Renal pelvis (tissue), 4 donors: Measurements from ENCODE around the gene STUM. TPM values are rescaled to one million over a fixed set of nuclear protein-coding genes. Genes with fewer than 3 reads are reported as not detected.

Experiments
- DNase-seq: peaks from one replicate; pipeline ENCODE4 v3.0.0-alpha.2; 2013
- polyA plus RNA-seq, 3 donors: library from polyadenylated mRNA; unstranded; fragments of 120-200 nt; gene quantifications; one replicate each; pipeline ENCODE4 v1.2.1, GENCODE V29; 2013; ENCODE audit not compliant: insufficient read length in 3 of 3

Gene STUM
- polyA plus RNA-seq, 3 donors = 1.7 to 2.3 (median 1.8) TPM

DNA sequence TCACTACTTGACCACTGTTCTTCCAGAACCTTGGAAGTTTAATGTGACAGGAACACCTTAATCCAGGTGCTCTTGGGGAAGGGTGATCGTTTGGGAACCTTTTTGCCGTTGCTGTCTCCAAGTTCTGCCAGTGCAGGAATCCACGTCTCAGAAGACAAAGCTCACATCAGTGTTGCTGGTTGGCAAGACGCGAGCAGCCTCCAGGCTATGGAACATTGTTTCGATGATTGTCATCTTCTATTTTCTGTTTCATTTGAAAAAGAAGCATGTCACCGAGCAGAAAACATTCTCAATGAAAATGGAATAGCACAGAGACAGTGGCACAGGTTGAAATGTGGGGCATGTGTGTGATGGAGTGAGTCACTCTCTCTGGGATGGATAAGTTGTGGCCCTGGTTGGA is 11.7 kb downstream of the STUM start:
- DNase-seq = no peak

DNA sequence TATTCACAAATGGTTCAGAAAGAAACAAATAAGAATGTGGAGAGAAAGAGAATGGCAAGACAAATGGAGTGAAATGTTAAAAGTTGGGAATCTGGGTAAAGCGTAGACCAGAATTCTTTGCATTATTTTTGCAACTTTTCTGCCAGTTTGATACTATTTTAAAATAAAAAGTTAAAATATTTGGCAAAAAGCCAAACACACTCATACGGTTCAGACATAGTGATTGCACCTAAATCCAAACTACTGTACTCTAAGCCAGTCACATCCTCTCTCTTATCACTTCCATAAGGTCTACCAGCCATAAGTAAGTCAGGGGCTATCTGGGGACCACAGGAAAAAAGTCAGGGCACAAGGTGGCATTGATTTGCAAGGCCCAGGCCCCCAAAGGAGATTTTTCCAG is 14.4 kb downstream of the STUM start:
- no peak for DNase-seq

DNA sequence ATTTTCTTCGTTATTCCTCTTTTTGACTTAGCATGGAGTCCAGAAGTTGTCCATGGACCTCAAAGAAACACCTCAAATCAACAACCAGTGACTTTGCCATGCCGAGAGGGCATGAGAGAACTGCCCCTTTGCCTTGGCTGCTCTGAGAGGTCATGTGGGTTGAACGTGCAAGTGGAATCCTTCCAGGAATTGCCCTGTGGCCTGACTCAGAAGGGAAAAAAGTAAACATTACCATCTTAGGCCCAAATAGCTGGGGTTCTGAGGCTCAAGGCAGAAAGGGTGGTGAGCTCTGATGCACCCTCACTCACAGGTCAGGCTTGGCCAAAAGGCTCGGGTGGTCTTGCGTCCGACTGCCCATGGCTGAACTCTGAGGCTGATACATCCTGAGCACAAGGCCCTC is 15.1 kb downstream of the STUM start:
- no peak for DNase-seq

DNA sequence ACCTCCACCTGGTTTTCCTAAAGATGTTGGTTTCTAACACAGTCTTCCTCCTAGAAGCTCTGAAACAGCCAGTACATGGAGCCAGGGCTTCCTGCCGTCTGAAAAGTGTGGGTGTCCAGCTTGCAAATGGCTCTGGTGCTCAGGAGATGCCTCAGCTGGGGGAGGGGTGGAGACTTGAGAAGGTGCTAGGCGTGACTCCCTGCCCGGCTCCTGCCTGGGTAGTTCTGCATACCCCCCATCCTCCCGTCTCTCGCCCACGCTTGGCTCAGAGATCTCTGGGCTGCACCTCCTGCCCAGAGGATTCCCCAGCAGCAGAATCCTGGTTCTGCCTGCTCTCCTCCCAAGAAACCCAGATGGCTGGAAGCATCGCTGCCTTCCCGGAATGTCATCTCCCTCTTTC is 16.9 kb downstream of the STUM start:
- no peak for DNase-seq

DNA sequence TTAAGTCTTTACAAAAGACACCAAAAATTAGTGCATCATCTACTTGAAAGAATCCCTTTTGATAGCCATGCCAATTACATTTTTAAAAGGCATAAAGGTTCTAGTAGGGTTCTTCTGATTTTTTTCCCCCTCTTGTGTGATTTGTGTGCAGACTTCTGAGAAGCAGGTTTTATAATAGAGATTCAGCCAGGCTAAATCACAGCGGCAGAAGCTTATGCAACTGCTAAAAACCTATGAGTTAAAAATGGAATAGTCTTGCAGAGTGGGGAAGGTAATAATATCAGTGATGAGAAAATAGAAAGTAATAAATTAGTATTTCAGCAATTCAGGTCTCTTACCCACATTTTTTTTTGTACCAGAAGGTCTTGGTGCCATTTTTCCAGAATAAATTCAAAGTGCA is 17.7 kb downstream of the STUM start:
- DNase-seq = no peak

DNA sequence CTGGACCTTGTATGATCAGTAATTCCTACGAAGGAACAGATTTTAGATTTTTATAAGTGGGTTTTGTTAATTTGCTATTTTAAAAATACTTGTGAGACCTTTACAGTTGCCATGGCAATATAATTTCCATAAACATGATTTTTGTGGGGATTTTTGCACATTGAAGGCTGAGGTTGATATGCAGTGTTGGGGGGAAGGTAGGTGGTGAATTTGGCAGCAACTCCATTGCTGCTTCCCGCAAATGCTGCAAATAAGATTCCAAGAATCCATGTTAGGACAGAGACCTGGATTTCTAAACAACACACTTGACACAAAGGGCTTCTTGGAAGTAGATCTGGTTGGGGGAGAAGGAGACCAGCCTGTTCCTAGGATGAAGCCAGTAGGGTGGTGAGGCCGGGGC is 18.2 kb downstream of the STUM start:
- DNase-seq = no peak

DNA sequence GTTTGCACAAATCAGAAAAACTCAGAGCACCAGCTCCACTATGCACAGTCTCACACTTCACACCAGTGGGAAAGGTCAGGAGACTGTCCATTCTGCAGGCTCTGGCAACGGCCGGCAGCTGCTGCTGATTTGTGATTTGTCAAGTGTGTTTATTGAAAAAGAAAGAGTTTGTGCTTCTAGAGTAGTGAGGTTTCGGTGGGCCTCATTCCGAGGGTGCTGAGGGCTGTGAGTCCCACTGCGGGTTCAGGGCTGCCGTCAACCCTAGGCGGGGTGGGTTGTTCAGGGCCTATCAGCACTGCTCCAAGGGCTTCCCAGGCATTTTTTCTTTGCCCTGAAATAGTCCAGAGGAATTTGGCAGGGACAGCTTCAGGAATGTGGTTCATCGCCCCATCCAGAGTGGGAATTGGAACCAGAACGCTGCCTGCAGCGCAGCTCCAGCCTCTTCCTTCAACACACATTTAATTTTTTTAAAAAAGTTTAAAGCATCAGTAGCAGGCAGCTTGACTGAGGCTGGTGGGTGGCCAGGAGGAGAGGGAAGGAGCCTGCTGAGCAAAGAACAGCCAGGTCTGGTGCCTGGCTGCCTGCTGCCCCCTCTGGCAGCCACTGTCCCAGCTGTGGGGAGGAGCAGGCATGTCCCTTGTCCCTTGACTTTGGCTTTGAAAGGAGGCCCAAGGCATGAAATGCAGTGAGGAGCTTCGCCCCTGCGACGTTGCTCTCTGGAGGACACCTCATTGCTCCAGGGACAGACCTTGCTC is 19.7 kb downstream of the STUM start:
- DNase-seq = no peak

DNA sequence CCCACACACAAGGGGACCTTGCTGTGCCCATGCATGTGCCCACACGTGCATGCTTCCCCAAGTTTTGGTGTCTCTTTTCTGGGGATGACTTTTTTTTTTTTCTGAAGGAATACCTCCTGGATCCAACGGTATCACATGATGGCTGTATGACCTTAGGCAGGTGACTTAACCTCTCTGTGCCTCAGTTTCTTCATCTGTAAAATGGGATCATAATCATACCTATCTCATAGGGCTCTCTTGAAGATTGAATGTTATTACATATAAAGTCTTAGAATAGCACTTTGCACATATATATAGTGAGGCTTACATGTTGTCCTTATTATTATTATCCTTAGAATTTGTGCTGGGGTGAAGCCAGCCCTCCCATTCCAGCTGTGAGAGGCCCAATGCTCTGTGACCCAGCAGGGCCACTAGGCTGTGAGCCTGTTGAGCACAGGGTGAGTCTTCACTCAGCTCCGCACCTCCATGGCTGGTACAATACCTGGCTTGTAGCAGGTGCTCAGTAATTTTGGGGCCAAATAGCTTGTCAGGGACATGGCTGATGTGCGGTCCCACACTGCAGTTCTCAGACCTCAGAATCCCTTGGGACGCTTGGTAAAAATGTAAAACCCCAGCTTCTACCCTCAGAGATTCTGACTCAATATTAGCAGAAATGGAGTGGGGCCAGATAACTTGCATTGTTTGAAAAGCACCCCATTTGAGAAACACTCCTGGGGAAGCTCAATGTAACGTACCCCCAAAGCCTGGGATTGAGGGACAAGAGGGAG is 20.6 kb downstream of the STUM start:
- DNase-seq = no peak

DNA sequence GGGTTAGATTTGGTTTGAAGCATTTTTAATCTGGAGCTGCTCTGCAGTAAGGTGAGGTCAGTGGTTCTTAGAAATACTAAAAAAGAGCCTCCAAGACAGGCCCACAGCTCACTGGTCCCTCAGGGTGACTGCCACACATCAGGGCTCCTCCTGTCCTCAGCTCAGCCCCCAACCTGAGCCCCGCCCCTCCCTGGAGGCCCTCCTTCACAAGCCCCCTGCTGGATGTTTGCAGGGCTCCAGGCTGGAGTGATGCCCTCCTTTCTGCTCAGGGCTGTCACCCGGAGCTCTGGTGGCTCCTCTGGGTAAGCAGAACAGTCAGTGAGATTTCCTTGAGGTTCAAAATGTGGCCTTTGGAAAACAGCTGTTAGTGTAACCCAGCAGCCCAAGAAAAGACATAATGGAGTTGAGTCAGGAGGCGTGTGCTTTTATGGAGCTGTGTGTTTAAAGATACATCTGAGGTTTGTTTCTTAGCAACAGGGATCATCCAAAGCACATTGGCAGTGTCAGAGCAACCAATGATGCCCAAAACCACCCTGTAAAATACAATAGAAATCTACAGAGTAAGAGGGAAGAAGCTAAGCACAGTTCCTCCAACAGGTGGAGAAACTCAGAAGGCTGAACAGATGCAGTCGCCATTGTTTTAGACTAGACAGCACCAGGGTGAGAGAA is 21.4 kb downstream of the STUM start:
- no peak for DNase-seq

DNA sequence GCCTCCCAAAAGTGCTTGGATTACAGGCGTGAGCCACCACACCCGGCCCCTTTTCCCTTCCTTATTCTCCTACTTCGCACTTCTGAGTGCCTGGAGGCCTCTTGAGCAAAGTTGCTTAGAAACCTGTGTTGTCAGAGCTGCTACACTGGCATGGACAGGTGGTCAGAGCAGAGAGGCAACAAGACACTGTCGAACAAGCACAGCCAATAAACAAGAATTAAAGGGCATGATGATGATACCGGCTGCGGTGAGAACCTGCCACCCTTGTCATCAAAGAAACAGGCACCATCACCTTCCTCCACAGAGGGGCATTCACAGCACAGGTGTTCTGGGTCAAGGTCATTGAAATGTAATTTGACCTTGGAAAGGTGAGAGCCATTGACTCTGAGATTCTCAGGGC is 23.3 kb downstream of the STUM start:
- DNase-seq = no peak

DNA sequence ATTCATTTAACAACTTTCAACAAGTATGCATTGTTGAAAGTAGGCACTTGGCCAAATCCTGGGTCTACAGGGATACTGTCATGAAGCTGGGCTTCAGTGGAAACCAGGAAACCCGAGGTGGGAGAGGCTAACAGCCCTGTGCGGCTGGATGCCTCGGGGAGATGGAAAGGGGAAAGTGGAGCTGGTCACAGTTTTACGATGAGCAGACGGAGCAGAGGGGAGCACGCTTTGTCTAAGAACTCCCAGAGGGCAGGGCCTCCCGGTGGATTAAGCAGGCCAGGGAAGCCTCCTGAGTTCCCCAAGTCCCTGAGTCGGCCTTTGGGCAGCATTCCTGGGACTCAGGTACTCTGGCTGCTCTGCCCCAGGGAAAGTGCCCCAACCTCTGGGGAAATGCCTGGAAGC is 23.8 kb downstream of the STUM start:
- DNase-seq = no peak

DNA sequence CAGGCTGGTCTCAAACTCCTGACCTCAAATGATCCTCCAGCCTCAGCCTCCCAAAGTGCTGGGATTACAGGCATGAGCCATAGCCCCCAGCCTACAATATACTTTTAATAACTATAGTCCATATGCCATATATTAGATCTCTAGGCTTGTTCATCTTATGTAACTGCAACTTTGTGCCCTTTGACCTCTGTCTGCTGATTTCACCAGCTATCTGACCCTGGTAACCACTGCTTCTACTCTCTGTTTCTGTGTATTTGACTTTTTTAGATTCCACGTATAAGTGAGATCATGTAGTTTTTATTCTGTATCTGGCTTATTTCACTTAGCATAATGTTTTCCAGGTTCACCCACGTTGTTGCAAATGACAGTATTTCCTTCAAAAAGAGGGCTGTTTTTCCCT is 25.5 kb downstream of the STUM start:
- DNase-seq = no peak

DNA sequence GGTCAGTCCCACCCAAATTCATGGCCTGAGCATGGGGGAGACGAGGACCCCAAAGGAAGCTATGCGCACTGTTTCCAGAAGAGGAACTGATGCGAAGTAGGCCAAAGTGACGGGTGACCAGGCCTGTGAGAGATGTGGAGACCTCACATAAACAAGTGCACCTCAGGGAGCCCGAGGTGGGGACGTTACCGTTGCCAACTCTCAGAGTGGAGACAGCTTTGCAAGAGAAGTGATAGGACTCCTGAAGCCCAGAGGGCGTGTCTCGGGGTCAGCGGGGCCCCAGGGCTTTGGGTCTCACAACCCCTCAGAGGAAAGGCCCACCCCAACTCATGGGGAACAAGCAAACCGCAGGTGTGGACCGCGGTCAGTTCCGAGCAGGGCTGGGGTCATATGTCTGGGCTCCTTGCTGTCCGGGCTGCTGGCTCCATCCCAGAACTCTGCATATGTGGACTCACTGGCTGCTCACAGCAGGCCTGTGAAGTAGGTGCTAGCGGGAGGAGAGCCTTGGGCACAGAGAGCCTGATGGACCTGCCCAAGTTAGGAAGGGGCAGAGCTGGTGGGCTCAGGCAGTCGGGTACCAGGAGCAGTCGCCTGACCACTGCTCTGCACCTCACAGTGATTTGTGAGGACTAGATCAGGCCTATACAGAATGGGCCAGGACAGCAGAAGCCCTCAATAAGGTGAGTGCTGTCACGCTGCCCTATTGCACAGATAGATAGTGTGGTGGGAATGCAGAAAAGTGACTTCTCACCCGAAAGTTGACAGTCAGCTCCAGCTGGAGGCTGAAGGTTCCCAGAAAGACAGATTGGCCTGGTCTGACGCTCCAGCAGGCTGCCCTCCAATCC is 26.2 kb downstream of the STUM start:
- DNase-seq = no peak

DNA sequence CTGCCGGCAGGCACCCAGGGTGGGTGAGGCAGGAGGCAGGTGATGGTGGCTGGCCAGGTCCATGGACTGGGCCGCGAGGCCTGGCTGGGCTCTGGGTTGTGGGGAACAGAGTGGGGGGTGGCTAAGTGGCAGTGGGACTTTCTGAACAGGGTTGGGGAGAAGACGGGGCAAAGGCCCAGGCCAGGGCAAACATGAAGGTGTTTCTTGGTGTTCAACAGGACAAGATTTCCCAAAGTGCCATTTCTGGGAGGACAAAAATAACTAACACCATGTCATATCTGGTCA is 26.8 kb downstream of the STUM start:
- no peak for DNase-seq

DNA sequence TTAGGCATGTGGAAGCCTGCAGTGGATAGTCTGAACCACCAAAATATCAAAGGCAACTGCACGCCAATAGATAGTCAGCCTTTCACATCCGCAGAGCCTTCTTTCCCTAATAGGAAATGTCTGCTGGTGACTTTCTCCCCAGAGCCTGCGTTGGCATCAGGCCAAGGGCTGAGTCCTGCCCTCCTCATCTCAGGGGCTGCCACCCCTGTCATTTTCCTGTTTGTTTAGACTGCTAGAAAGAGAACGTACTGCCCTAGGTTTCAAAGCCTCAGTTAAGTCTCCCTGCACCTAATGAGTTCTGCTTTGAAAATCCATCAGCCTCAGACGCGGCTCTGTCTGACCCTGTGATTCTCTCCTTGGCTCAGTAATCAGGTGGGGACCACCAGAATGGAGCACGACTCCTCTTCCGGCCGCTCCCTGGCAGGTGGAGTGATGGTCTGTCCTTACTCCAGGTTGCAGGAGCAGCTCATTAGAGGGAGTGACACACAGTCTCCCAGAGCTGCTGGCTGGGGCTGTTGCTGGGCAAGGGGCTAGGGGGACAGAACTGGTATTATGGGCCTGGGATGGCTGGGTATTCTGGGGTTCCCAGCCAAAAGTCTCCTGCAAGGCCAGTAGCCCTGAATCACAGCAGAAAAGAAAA is 27.3 kb downstream of the STUM start:
- DNase-seq = no peak

DNA sequence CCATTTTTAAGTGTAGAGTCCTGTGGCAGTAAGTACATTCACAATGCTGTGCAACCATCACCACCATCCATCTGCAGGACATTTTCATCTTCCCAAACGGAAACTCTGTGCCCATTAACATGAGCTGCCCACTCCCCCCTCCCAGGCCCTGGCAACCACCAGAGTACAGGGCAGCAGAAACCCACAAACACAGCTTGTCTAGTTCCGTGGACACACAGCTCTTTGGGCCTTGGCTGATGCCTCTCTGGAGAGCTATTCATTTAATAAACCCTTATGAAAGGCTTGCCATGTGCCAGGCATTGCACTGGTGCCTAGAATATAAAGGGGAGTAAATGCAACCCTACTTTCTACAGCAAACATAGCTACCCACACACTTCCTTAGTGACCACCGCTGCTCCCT is 28.0 kb downstream of the STUM start:
- DNase-seq = no peak

DNA sequence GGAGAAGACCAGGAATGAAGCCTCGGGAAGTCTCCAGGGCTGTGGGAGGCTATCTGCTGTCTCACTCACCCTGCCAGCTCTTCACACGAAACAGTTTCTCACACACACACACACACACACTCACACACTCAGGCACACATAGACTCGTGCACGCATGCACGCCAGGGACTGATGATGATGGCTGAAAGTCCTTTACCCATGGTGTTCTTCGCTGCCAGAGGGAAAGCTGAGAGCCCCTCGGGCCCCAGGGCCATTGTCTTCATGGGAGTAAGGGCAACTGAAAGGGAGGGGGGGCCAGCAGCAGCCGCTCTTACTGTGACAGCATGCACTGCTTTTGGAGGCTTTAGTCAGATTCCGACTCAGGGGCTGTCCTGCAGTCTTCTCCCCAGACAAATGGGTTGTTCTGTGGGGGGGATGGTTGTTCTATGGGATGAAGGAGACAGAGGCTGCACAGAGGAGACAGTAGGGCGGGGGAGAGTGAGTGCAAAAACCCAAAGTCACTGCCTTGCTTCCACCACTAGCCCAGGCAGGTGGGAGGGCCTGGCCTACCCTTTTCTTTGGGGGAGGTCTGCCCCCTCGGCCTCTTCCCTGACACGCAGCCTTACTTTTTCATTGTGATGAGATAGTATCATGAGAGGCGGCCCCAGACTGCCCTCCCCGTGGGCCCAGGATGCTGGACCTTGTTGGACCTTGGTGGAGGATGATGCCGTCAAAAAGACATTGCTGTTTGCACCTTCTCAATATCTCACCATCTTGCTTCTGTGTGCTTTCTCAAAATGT is 29.0 kb downstream of the STUM start:
- DNase-seq = no peak

DNA sequence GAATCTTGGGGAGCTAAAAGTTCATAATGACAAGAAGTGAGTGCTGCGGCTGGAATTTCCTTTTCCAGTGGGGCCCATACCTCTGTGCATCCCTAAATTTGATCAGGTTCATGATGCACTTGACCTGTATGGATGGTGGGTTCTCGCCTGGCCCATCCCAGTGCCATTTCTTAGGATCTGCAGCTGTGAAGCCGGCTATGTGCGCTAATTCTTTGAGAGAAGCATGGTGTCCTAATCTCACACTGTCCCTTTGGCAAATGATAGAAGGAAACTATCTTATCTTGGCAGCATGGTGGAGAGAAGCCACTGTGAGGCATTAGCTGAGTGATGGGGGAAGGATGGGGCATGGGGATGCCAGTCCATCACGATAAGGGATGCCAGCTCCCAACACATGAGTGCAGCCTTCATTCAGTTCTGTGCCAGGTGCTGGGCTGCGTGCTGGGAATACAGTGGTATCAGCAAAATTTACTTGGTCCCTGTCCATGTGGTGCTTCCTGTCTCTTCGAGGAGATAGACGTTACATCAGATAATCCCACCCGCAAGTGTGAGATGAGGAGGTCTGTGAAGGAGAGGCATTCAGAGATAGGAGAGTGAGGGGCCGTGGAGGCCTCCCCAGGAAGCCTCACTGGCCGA is 30.5 kb downstream of the STUM start:
- no peak for DNase-seq

DNA sequence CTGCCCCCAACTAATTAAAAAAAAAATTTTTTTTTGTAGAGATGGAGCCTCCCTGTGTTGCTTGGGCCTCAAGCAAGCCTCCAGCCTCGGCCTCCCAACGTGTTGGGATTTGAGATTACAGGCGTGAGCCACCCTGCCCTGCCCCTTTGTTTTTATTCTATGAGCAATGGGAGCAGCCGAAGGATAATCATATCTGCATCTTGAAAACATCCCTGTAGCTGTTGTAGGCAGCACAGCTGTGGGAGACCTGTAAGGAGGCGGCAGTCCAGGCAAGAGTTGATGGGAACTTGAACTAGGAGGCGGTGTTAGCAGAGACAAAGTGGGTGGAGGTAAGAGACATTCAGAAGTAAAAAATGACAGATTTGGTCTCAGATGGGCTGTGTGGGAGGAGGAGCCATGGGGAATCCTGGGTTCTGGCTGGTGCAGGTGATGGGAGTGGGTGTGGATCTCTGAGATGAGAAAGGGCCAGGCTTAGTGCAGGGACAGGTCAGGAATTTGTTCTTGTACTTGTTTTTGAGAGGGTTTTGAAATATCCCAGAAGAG is 31.3 kb downstream of the STUM start:
- no peak for DNase-seq

DNA sequence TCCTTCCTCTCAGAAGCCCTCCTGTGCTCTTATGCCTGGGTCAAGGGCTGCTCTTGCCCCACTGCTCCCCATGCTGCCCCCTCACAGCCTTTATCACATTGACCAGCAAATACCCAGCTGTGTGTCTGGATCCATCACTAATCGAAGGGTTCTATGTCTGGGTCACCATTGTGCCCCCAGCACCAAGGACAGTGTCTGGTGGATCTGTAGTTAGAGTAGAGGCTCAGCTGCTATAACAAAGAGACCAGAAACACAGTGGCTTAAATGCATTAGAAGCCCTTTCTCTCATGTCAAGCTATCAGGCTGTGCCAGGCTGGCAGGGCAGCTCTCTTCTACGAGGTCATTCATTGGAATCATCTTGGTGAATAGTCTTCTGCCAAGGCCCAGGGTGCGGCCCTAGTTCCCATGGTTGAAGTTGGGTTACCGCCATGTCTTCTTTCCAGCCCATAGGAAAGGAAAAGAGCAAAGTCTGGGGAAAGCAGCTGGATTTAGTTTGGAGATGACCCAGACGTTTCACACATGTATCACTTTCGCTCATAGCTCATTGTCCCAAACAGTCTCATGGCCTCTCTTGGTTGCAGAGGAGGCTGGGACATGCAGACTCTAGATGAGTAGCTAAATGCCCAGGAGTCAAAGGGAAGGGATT is 32.2 kb downstream of the STUM start:
- DNase-seq = no peak
